A673 (cell line): ENCODE results near the gene CCDC69. TPM values are rescaled to one million over a fixed set of nuclear protein-coding genes. Genes with fewer than 3 reads are reported as not detected.

Source experiments
- BruUV-seq: library from RNA; stranded (reverse); fragments of 400-500 nt; replicated peaks from 2 replicates; lab custom pipeline; 2021; lab: Mats Ljungman, UMichigan
- CTCF ChIA-PET: fragments of 300-600 bp; sonication (Branson Sonifier 250); formaldehyde crosslinking; loops from one replicate; lab custom pipeline; 2022; ENCODE audit warnings: antibody characterized with exemption; lab: Charles Lee
- POLR2A ChIA-PET: fragments of 300-600 bp; sonication (Branson Sonifier 250); formaldehyde crosslinking; loops from one replicate; lab custom pipeline; 2022; ENCODE audit warnings: antibody characterized with exemption; ENCODE audit not compliant: low non-redundant PET; lab: Charles Lee
- DNase-seq: peaks from one replicate; pipeline ENCODE4 v3.0.0-alpha.2; 2015; ENCODE audit warnings: low spot score
- H3K27ac ChIP-seq: fragments of 200-600 bp; sonication (generic); 2 replicates; pipeline ENCODE4 v1.5.1; 2016; ENCODE audit warnings: mixed run types, low read depth, mild to moderate bottlenecking, mixed read lengths, antibody characterized with exemption, low read length; ENCODE audit not compliant: poor library complexity, severe bottlenecking
- H3K27me3 ChIP-seq: fragments of 200-600 bp; sonication (generic); replicated peaks from 2 replicates; pipeline ENCODE4 v1.6.1; 2017; ENCODE audit warnings: mixed run types, low read depth, mild to moderate bottlenecking, mixed read lengths, antibody characterized with exemption, low read length; ENCODE audit not compliant: insufficient read depth, poor library complexity
- H3K36me3 ChIP-seq: fragments of 200-600 bp; sonication (generic); 2 replicates; pipeline ENCODE4 v1.6.1; 2016; ENCODE audit warnings: mixed run types, mild to moderate bottlenecking, mixed read lengths, antibody characterized with exemption, low read length; ENCODE audit not compliant: insufficient read depth, poor library complexity, severe bottlenecking
- H3K4me1 ChIP-seq: fragments of 200-600 bp; sonication (generic); 2 replicates; pipeline ENCODE4 v1.6.1; 2017; ENCODE audit warnings: mixed run types, mild to moderate bottlenecking, mixed read lengths, antibody characterized with exemption, low read length; ENCODE audit not compliant: insufficient read depth, poor library complexity, severe bottlenecking
- H3K4me3 ChIP-seq: fragments of 200-600 bp; sonication (generic); 2 replicates; pipeline ENCODE4 v1.5.1; 2016; ENCODE audit warnings: low read depth, mixed run types, mild to moderate bottlenecking, mixed read lengths, low read length; ENCODE audit not compliant: poor library complexity, severe bottlenecking
- H3K9me3 ChIP-seq: fragments of 200-600 bp; sonication (generic); 2 replicates; pipeline ENCODE4 v1.6.1; 2016; ENCODE audit warnings: mixed run types, low read depth, mild to moderate bottlenecking, mixed read lengths, antibody characterized with exemption, low read length; ENCODE audit not compliant: poor library complexity, severe bottlenecking
- CTCF ChIP-seq: fragments of 300-800, 200-600 bp; sonication (generic); conservative IDR thresholded peaks from 2 replicates; pipeline ENCODE4 v1.5.1; 2017; ENCODE audit warnings: low read depth, mild to moderate bottlenecking, antibody characterized with exemption, low read length, moderate library complexity, mixed read lengths
- EZH2 ChIP-seq: fragments of 200-600 bp; sonication (generic); IDR thresholded peaks from 2 replicates; pipeline ENCODE4 v1.6.1; 2017; ENCODE audit warnings: borderline replicate concordance, low read depth, mild to moderate bottlenecking, mixed read lengths, antibody characterized with exemption, low read length; ENCODE audit not compliant: poor library complexity, severe bottlenecking
- intact Hi-C: fragments of 100-400 bp; cut with micrococcal nuclease; formaldehyde crosslinking; loops from one replicate; pipeline ENCODE4 v1.10.0; 2022; ENCODE audit not compliant: unreplicated experiment
- total RNA-seq: library from RNA; stranded (reverse); gene quantifications from 2 replicates; pipeline ENCODE4 v1.2.3, GENCODE V29; 2021

The CCDC69 gene
- total RNA-seq, 1 experiment from 2014 or later = not detected

- Histone ChIP-seq H3K27ac (no peak overlapping the region), H3K36me3 (no peaks in the 10 kb centered on the region), H3K4me1 (peaks cover 7% of the 10 kb centered on the region), H3K4me3 (no peak overlapping the region), H3K9me3 (no peaks in the 10 kb centered on the region), H3K27me3 (no peaks in the 10 kb centered on the region)
- no TSS peak for BruUV-seq
- no peak for DNase-seq
- ChIA-PET CTCF (no interaction called here), POLR2A (no interaction called here)
- intact Hi-C loops = no loop called here
- TF ChIP-seq EZH2 = no peak
- no peak for TF ChIP-seq CTCF
Measured at GRCh38 chr5:151251001-151251551, 27.2 kb upstream of the CCDC69 start.

- CTCF ChIA-PET = no interaction called here
- POLR2A ChIA-PET = no interaction called here
- intact Hi-C loops = no loop called here
Measured at GRCh38 chr5:151250346-151251000, 26.6 kb upstream of the CCDC69 start.

GRCh38 chr5:151249281-151249680 is 25.4 kb upstream of the CCDC69 start:
- no peak for DNase-seq
- peaks cover 7% of the 10 kb centered on the region for H3K4me1 ChIP-seq
- H3K4me3 ChIP-seq = no peak overlapping the region
- ChIA-PET POLR2A (no interaction called here), CTCF (no interaction called here)
- H3K27me3 ChIP-seq = no peaks in the 10 kb centered on the region
- intact Hi-C loops = loop anchor here (10.0 kb wide), 1 partner anchor 244 kb away; no protein-coding TSS in a partner anchor
- no peaks in the 10 kb centered on the region for H3K36me3 ChIP-seq
- TF ChIP-seq EZH2 (no peak), CTCF (no peak)
- no peaks in the 10 kb centered on the region for H3K9me3 ChIP-seq
- BruUV-seq = no TSS peak
- no peak overlapping the region for H3K27ac ChIP-seq

More at GRCh38 chr5:151250346-151251000, 26.6 kb upstream of the CCDC69 start:
- H3K4me3 ChIP-seq = no peak overlapping the region
- BruUV-seq = no TSS peak
- TF ChIP-seq CTCF = no peak
- no peak for TF ChIP-seq EZH2
- H3K9me3 ChIP-seq = no peaks in the 10 kb centered on the region
- H3K27me3 ChIP-seq = no peaks in the 10 kb centered on the region
- H3K4me1 ChIP-seq = peaks cover 7% of the 10 kb centered on the region
- no peak overlapping the region for H3K27ac ChIP-seq
- no peaks in the 10 kb centered on the region for H3K36me3 ChIP-seq
- DNase-seq = no peak
